HG02840 (cell line): ENCODE measurements around the gene LHFPL6.

Source experiments
- ATAC-seq: cut with Tn5 transposase; IDR thresholded peaks from one replicate; pipeline ENCODE4 v1.9.1; 2021; ENCODE audit warnings: mild to moderate bottlenecking, moderate library complexity, moderate number of reproducible peaks; ENCODE audit not compliant: unreplicated experiment, low FRiP score

The LHFPL6 gene

DNA sequence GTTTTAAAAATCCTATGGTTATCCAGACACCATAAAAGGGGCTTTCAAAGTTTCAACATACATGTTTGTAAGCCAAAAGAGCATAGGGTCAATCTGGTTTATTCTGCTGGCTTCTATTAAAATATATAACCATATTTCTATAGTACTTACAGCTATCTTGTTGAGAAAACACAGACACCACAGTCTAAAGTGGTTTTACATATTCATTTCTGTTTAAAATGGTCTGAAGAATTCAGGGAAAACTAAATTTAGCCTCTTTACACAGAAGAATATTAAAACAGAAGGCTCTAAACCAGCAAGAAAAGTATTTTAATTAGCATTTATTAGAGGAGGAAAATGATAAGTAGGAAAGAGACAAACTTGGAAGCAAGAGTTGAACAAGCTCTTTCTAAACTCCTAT, 203.9 kb downstream of the LHFPL6 start:
- no peak for ATAC-seq

DNA sequence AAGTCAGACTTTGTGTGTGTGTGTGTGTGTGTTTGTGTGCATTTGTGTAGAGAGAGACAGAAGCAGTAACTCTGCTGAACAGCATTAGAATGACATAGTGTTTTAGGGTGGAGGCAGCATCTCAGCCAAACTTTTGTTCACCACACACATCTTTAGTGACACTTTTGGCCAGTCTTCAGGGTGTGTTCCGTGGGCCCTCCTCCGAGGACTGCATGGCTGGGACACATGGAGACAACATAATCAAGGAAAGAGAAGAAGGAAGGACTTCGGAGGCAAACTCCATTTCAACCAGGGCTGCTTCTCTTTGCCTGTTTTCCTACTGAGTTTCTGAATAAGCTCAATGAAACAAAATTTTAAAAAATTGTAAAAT, 205.1 kb downstream of the LHFPL6 start:
- no peak for ATAC-seq

DNA sequence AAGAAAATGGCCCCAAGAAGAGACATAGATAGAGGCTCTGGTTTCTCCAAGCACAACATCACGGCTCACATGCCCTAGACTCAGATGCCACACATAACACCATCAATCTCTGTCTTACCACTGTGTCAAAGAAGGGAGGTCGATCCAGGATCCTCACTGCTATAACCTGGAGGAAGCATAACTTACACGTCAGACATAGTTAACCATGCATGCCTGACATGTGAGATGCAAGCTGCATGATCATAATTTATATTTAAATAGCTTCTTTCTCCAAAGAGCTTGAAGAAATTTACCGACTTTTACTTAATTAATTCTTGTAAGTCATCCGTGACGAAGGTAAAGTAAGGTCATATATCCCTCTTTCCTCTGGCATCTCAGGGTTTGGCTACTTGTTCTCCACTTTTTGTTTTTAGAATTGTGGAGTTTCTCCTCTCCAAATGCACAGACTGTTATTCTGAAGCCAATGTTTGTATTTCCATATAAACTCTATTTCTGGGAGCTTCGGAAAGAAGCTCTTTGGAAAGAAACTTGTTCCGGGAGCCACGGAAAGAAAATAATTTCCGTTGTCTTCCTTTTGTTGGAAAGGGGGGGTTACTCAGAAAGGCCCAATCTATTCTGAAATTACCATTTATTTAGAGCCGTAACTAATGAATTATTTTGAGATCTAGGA, 205.6 kb downstream of the LHFPL6 start:
- ATAC-seq = no peak

DNA sequence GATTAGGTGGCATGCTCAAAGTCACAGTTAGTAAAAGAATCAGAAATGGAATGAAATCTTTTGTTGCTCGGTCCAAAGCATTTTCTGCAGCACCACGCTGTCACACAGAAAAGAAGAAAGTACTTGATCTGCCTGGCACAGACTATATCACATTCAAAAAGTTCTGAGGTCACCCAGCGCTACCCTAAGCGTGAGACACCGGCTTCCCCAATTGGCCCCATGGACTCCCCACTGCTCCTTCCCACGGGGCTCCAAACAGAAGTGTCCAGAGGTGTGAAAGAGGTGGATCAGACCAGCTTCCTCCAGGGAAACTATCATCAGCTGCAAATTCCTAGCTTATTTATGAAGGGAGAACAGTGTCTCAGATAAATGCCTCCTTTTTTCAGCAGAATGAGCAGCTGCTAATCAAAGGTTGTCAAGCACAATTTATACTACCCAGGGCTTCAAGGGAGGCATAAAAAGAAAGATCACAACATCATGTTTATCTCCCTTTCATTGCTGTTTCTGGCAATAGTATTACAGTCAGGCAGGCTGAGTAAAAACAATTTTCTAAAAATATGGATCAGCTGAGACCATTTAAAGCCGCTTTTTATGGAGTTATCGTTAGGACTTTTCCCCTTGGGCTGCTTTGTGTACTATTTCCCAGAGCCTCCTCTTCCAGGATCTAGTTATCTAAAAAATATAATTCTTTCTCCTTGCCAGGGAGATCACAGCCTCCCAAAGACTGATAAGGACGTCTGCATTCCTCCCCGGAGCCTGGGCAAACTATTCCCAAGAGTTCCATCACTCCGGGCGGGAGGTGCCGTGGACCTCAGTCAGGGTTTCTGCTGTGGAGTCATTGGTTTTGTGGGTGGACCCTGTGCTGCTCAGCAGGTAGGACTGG, 208.0 kb downstream of the LHFPL6 start:
- ATAC-seq = no peak

DNA sequence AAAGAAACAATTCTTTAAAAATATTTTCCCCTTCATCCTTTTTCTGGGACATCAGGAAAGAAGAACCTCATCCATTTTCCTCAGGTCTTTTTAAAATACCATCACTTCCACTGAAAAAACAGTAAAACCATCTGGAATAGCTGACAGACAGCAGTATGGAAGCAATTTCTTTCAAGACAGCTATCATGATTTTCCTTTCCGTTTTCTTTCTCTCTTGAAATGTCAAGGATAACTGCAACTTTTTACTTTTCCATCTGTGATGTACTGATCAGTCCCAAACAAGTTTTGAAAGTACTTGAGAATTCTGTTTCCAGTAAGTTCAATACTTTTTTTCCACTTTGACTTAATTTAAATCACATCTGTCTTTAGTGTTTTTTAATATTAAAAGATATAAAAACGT, 211.2 kb downstream of the LHFPL6 start:
- no peak for ATAC-seq

DNA sequence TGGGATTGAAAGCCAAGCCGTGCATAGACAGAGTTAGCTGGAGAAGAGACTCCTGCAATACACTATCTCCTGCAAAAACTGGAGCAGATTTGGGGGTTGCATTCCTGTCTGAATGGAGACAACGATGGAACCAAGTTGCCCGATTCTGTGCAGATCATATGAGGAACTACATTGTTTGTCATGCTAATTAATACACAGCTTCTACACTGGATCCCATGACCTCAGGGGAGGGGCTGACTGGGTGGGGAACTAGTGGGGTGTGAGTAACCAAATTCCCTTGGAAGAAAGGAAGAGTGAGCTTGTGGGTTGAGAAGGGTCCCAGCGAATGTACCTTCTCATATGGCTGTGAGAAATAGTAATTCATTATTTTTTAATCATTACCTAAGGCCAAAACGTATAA, 214.0 kb downstream of the LHFPL6 start:
- ATAC-seq = no peak

DNA sequence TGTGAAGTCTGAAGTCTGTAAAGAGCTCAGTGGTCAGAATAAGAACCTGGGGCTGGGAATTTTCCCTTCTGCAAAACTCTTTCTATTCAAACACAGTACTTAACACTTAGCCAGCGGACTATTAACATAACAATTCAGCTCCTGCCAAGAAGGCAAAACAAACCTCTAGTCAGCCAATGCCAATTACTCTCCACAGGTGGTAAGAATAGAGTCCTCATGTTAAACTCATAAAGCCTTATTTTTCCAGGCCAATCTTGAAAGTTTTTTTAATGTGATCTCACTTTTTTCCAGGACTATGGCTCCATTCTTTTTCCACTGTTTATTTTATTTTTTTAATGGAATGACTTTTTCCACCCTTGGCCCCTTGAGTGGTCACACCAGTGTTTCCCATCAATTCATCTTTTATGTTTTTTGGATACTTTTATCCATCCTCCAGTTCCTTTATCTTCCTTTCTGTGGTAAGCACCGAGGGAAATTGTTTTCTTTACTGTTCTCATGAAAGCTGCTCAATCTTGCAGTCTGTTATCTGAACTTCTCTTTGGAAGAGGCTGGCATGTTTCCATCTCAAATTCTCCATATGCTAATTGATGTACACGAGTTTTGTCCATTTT, 217.3 kb downstream of the LHFPL6 start:
- ATAC-seq = no peak

DNA sequence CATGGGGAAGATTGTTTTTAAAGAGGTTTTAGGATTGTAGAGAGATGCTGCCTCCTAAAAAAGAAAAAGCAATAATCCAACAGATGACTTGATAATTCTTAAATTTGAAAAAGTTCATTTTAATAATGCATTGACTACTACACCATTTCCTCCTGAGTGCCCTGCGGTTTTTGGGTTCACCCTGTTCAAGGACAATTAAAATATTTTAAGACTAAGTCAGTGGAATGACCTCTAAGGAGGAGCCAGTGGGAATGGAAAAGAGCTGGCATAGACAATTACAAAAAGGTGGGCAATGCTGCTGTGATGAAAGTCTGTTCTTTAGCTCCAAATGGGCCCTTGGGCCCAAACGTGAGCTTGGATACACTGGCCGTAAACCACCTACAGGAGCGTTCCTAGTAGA, 217.8 kb downstream of the LHFPL6 start:
- ATAC-seq = no peak

DNA sequence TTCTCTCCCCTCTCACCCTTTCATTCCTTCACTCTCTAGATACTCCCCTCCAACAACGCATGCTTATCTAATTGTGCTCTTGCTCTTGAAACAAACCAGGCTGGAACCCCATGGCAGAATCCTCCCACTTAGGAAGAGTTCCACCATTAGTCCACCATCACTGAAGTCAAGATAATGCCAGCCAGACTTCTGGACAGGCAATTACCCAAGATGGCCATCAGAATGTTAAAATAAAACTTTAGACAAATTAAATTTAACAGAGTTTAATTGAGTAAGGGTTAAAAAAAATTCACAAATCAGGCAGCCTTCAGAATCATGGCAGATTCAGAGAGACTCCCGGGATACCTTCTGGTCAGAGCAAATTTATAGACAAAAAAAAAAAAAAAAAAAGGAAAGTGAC, 221.5 kb downstream of the LHFPL6 start:
- ATAC-seq = no peak

DNA sequence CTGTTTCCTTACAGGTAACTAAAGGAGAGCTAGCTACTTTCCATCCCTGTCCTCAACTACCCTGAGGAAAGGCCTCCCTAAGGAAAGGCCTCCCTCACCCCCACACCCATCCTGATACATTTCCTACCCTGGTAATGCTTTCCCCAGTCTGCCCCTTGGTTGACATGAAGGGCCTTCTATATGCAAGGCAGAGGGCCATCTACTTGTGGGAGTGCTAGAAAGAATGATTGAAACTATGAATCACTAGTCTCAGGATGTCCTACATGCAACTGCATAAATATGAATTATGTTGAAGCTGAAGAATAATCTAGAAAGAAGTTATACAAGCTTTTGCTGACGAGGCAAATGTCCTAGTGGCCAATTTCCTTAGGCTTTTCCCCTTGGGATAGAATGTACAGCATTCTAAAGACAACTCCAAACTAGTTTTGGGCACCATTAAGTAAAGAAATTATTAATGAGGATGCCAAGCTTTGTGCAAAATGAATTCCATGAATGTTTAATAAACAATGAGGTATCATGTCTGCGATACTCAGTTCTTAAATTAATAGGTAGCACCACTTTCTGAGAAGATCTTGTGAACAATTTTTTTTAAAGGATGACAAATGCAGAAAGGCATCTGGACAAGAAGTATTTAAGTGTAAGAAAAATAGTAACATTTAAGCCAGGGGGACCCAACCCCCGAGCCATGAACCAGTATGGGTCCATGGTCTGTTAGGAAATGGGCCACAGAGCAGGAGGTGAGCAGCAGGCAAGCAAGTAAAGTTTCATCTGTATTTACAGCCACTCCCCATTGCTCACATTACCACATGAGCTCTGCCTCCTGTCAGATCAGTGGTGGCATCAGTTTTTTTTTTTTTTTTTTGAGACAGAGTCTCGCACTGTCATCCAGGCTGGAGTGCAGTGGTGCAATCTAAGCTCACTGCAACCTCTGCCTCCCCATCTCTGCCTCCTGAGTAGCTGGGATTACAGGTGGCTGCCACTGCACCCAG, 223.0 kb downstream of the LHFPL6 start:
- no peak for ATAC-seq

DNA sequence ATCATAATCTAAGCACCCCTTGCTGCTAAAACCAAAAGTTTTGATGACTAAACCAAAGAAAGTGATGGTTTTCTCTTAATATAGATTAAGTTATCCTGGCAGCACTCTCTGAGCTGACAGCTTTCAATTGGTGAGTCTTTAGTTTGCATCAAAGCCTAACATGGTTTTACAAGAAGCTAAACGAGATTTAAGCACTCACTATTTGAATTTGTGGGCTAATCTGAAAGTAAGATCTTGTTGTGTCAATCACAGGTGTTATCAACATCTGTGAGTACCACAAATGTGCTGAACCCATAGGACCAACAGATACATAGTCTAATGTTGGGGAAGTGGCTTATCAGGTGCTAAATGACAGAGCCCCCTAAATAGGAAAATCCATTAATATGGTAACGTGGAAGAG, 223.9 kb downstream of the LHFPL6 start:
- ATAC-seq = peak; percentile 96

DNA sequence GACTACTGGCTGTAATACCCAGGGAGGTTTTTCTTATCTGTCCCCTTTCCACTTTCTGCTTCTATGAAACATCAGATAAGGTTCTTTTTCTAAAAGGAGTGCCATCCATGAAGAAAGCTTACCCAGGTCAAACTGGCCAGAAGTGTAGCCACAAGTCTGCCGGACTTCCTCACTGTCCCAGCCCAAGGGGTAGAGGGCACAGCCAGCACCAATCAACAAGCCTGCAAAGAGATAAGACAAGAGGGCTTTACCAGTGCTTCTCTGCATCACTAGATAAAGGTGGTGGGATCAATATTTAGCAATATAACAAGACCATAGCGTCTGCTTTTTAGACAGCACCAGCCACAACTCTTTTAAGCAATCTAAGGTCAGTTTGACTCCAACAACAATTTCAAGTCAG, 224.7 kb downstream of the LHFPL6 start:
- no peak for ATAC-seq

DNA sequence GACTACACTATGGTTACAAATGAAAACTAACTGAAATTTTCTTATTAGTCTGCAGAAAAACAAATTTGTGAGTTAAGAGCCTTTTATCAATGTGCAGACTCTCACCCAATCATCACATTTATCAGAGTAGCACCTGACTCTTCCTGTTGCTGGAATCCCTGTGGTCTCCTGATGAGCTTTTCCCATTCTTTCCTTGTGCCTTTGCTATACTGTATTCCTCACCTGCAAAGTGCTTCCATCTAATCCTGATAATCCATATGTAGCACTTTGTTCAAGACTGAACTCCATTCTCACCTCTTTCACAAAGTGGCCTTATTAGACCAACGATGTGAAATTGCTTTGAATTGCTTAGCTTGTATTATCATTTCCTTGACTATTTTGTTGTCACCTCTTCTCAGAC, 225.3 kb downstream of the LHFPL6 start:
- ATAC-seq = no peak

DNA sequence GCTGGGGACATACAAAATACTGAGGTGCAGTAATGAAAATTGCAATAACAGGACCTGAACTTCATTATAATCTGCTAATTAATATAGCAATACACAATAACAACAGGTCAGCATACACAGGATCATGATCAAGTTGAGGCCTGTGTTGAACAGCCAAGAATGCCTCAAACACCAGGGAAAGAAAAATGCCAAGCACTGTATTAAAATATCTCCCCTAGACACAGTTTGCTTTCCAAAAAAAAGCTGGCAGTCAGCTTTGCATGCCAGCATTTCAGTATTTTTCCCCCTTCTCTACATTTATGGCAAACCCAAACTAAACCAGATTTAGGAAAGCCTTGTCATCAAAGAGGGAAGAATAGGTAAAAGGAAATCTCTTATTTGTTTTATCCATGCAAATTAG, 226.9 kb downstream of the LHFPL6 start:
- no peak for ATAC-seq

DNA sequence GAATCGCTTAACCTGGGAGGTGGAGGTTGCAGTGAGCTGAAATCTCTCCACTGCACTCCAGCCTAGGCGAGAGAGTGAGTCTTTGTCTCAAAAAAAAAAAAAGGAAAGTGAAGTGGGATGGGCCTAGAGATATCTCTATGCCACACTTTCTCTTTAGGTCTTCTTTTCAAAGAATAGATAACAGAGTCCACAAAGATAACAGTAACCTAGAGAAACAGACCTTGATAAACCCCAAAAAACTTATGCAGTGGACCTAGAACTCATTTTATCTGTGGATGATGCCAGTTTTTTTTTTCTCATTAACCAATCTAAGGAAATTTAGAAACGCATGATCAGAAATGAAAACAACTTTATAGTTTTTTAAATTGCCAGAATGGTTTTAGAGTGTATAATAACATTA, 227.4 kb downstream of the LHFPL6 start:
- no peak for ATAC-seq

DNA sequence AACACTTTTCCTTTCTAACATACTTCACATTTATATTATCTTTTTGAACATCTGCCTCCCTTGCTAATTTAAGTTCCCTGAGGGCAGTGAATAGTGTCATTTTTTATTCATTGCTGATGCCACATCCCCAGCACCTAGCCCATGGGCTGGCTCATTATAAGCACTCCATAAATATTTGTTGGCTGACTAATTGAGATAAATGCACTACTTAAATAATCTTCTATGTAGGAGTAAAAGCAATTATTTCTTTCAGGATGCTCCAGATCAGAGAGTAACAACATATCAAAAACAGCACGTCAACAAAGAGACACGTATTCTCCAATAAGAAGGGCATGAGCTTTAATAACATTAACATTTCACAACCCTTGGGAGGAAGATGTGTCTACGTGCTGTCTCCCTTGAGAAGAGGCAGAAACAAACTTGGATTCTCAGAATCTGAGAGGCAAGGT, 228.2 kb downstream of the LHFPL6 start:
- no peak for ATAC-seq

DNA sequence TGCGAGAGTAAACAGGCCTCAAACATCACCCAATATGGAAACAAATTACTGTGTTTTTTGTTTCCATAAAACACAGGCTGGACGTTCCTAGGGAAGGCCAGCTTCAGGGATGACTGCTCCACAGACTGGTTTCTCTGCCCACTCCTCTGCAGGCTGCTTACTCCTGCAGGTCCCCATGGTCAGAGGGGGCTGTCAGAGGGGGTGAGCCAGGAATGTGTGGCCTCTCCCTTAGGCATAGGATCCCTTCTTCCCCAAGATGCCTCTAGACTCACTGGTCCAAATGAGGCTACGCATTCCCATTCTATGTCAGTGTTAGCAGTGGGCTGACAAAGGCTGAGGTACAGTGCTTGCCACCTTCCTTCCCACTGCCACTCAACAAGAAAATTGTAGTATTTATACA, 229.8 kb downstream of the LHFPL6 start:
- ATAC-seq = no peak

DNA sequence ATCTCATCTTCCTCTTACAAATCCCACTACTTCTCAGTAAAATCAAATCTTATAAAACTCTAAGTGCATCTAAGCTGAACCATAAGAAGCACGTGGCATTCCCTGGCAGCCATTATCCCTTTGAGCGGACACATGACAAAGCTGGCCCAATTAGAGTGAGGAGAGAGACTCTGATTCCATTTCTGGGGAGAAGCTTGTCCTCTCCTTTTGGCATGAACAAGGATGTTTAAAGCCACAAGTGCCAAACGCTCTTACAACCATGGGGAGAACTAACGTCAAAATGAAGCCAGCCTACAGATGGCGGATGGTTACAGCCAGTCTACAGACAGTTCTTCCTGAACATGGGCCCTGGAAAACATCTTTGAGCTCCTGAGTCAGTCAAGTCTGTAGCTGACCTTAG, 231.3 kb downstream of the LHFPL6 start:
- no peak for ATAC-seq

DNA sequence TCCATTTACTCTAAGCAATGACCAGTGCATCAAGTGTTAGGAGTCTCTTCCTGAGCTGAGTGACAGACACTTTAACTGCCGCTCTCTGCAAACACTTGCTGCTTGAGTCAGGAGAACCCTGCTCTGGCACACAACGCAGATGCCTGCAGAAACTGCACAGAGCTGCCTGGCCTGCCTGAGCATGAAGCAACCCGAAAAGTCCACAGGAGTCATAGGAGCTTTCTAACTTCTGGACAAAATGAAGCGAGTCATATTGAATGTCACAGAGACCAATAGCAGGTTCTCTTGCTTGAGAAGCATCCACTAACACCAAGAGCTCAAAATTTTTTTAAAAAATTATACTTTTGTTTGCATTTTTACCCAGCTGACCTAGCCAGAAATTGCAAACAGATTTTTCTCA, 232.4 kb downstream of the LHFPL6 start:
- ATAC-seq = no peak

DNA sequence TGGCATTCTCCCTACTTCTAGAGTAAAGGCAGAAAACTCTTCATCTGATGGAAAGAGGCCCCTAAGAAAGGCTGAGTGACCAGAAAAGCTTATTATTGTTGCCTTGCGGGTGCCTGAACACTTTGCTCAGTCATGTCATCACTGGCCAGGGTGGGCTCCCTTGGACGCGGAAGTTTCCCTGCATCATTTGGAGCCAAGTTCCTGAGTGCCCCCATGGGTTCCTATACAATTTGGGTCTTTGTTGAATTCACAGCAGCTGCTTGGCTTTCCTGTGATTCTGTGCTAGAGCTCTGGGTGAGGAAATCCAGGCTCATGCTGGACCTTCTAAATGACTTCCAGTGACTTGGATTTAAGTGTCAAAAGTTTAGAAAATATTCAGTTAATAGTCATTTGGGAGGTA, 232.9 kb downstream of the LHFPL6 start:
- no peak for ATAC-seq
